Left ventricle myocardium inferior (tissue), 1 donor: ENCODE measurements around the gene ZNF512B. TPM values are rescaled to one million over a fixed set of nuclear protein-coding genes. Genes with fewer than 3 reads are reported as not detected.

ENCODE experiments used
- DNase-seq: peaks from one replicate; pipeline ENCODE4 v3.0.0-alpha.2; 2020
- H3K27ac ChIP-seq: fragments of 200-600 bp; replicated peaks from 2 replicates; pipeline ENCODE4 v1.8.0; 2021
- H3K27me3 ChIP-seq: fragments of 200-600 bp; 2 replicates; pipeline ENCODE4 v1.8.0; 2021; ENCODE audit warnings: low read depth
- H3K36me3 ChIP-seq: fragments of 200-600 bp; 2 replicates; pipeline ENCODE4 v1.8.0; 2021
- H3K4me1 ChIP-seq: fragments of 200-600 bp; 2 replicates; pipeline ENCODE4 v1.8.0; 2021
- H3K4me3 ChIP-seq: fragments of 200-600 bp; 2 replicates; pipeline ENCODE4 v1.8.0; 2021; ENCODE audit warnings: mild to moderate bottlenecking, moderate library complexity
- H3K9me3 ChIP-seq: fragments of 200-600 bp; replicated peaks from 2 replicates; pipeline ENCODE4 v1.8.0; 2021
- CTCF ChIP-seq: fragments of 200-600 bp; IDR thresholded peaks from 2 replicates; pipeline ENCODE4 v1.8.0; 2021; ENCODE audit warnings: antibody characterized with exemption, mild to moderate bottlenecking, borderline replicate concordance
- intact Hi-C: fragments of 100-400 bp; cut with micrococcal nuclease; formaldehyde crosslinking; loops from one replicate; pipeline ENCODE4 v1.11.0; 2022
- total RNA-seq: library from RNA; stranded (reverse); fragmentation: NEBNext Ultra II Directional; extraction: Animal tissue kit (Norgen Biotek cat#: 25700); gene quantifications from one replicate; pipeline ENCODE4 v1.2.1, GENCODE V29; 2021
- donor health status: DM: no; HTN: yes; CAD: no; lungs with severe emphysema.

ZNF512B gene
- total RNA-seq, 1 donor from 2014 or later, result 12.6 TPM

- Histone ChIP-seq H3K4me3 (peak overlapping the region; percentile 71), H3K4me1 (peaks cover 97% of the 10 kb centered on the region), H3K27ac (peak overlapping the region; percentile 98), H3K27me3 (no peaks in the 10 kb centered on the region), H3K36me3 (peaks cover 4% of the 10 kb centered on the region), H3K9me3 (no peaks in the 10 kb centered on the region)
- peak; percentile 55 for DNase-seq
- TF ChIP-seq CTCF, result no peak
- intact Hi-C loops, result no loop called here
Observed at GRCh38 chr20:63951398-63952209, 18.1 kb downstream of the ZNF512B start.

- TF ChIP-seq CTCF, result no peak
- H3K9me3 ChIP-seq, result no peaks in the 10 kb centered on the region
Observed at GRCh38 chr20:63950701-63951397, 18.9 kb downstream of the ZNF512B start.

GRCh38 chr20:63947638-63948456, 21.9 kb downstream of the ZNF512B start:
- TF ChIP-seq CTCF, result no peak
- intact Hi-C loops, result no loop called here
- Histone ChIP-seq H3K36me3 (peaks cover 41% of the 10 kb centered on the region), H3K4me1 (peaks cover 100% of the 10 kb centered on the region), H3K9me3 (no peaks in the 10 kb centered on the region), H3K27me3 (no peaks in the 10 kb centered on the region), H3K27ac (peak overlapping the region; percentile 98), H3K4me3 (peak overlapping the region; percentile 71)
- no peak for DNase-seq

More at GRCh38 chr20:63950701-63951397, 18.9 kb downstream of the ZNF512B start:
- Histone ChIP-seq H3K36me3 (peaks cover 11% of the 10 kb centered on the region), H3K27ac (peak overlapping the region; percentile 98), H3K4me3 (peak overlapping the region; percentile 71), H3K4me1 (peaks cover 100% of the 10 kb centered on the region), H3K27me3 (no peaks in the 10 kb centered on the region)
- peak; percentile 51 for DNase-seq
- intact Hi-C loops, result no loop called here

- TF ChIP-seq CTCF, result peak; percentile 43
- peak; percentile 62 for DNase-seq
- Histone ChIP-seq H3K9me3 (no peaks in the 10 kb centered on the region), H3K4me1 (peaks cover 100% of the 10 kb centered on the region), H3K4me3 (peak overlapping the region; percentile 71), H3K36me3 (peaks cover 39% of the 10 kb centered on the region), H3K27ac (peak overlapping the region; percentile 98), H3K27me3 (no peaks in the 10 kb centered on the region)
- intact Hi-C loops, result no loop called here
Observed at GRCh38 chr20:63946986-63947637, 22.6 kb downstream of the ZNF512B start.
